A549 (cell line): ENCODE data around the gene LMBR1.

Source experiments
- BCL3 ChIP-seq: fragments of >200 bp; sonication (Bioruptor Twin); formaldehyde crosslinking; IDR thresholded peaks from 3 replicates; pipeline ENCODE4 v1.6.1; 2016
- CTCF ChIP-seq: fragments of >200 bp; sonication (Bioruptor Twin); formaldehyde crosslinking; IDR thresholded peaks from 3 replicates; pipeline ENCODE4 v1.5.1; 2016
- GATA3 ChIP-seq: IDR thresholded peaks from 2 replicates; pipeline ENCODE4 v1.6.1; 2012; ENCODE audit warnings: borderline replicate concordance
- HDAC2 ChIP-seq: fragments of 200-600 bp; sonication (generic); IDR thresholded peaks from 2 replicates; pipeline ENCODE4 v1.6.1; 2016
- HMGXB4 ChIP-seq: fragments of 250-450 bp; sonication (Bioruptor Pico); IDR thresholded peaks from 2 replicates; pipeline ENCODE4 v1.5.0; 2021; ENCODE audit warnings: mild to moderate bottlenecking, moderate library complexity, borderline replicate concordance
- KDM1A ChIP-seq: fragments of 200-600 bp; sonication (generic); IDR thresholded peaks from 2 replicates; pipeline ENCODE4 v1.6.1; 2016; ENCODE audit warnings: low read depth, mild to moderate bottlenecking
- MAFK ChIP-seq: fragments of 450-650 bp; IDR thresholded peaks from 2 replicates; pipeline ENCODE4 v1.6.1; 2014; ENCODE audit not compliant: partially characterized antibody
- MAX ChIP-seq: IDR thresholded peaks from 2 replicates; pipeline ENCODE4 v1.6.1; 2012
- POLR2A ChIP-seq: IDR thresholded peaks from 2 replicates; pipeline ENCODE4 v1.6.1; 2012; ENCODE audit warnings: mild to moderate bottlenecking, low read length
- POLR2AphosphoS2 ChIP-seq: conservative IDR thresholded peaks from 2 replicates; pipeline ENCODE4 v1.6.1; 2012; ENCODE audit warnings: low read length, improper control_type of control experiment, inconsistent platforms
- RAD21 ChIP-seq, 2 experiments: fragments of >200 bp in 1 of 2; sonication (Bioruptor Twin) in 1 of 2; formaldehyde crosslinking in 1 of 2; IDR thresholded peaks in 1 of 2; conservative IDR thresholded peaks in 1 of 2; 2 replicates in 1 of 2; 3 replicates in 1 of 2; pipeline ENCODE4 v1.6.1; 2012 to 2018; ENCODE audit warnings: inconsistent platforms in 1 of 2
- RCOR1 ChIP-seq: fragments of 150-350 bp; IDR thresholded peaks from 2 replicates; pipeline ENCODE4 v1.6.1; 2014; ENCODE audit warnings: antibody characterized with exemption, low read length, low read depth
- REST ChIP-seq: fragments of 200-600 bp; sonication (generic); IDR thresholded peaks from 2 replicates; pipeline ENCODE4 v1.6.1; 2016; ENCODE audit warnings: antibody characterized with exemption, mild to moderate bottlenecking, moderate library complexity
- SREBF2 ChIP-seq: fragments of 450-650 bp; IDR thresholded peaks from 2 replicates; pipeline ENCODE4 v1.6.1; 2014; ENCODE audit warnings: mild to moderate bottlenecking, moderate library complexity

- TF ChIP-seq SREBF2 = no peak
- TF ChIP-seq CTCF = no peak
- TF ChIP-seq POLR2A = no peak
- no peak for TF ChIP-seq REST
- TF ChIP-seq GATA3 = no peak
- no peak for TF ChIP-seq RAD21 (conservative IDR thresholded peaks at IDR 0.05 in 1 of 2, IDR thresholded peaks at IDR 0.05 in 1 of 2)
- no peak for TF ChIP-seq RCOR1
- no peak for TF ChIP-seq HDAC2
- no peak for TF ChIP-seq POLR2AphosphoS2
- TF ChIP-seq HMGXB4 (CRISPR knock-in tag) = no peak
- TF ChIP-seq BCL3 = no peak
- TF ChIP-seq MAFK = no peak
- TF ChIP-seq KDM1A = no peak
- TF ChIP-seq MAX = no peak
Observed at GRCh38 chr7:156834462-156834861, 58.5 kb downstream of the LMBR1 start.
